ENCODE data around the gene JAKMIP1.

JAKMIP1 gene

DNA sequence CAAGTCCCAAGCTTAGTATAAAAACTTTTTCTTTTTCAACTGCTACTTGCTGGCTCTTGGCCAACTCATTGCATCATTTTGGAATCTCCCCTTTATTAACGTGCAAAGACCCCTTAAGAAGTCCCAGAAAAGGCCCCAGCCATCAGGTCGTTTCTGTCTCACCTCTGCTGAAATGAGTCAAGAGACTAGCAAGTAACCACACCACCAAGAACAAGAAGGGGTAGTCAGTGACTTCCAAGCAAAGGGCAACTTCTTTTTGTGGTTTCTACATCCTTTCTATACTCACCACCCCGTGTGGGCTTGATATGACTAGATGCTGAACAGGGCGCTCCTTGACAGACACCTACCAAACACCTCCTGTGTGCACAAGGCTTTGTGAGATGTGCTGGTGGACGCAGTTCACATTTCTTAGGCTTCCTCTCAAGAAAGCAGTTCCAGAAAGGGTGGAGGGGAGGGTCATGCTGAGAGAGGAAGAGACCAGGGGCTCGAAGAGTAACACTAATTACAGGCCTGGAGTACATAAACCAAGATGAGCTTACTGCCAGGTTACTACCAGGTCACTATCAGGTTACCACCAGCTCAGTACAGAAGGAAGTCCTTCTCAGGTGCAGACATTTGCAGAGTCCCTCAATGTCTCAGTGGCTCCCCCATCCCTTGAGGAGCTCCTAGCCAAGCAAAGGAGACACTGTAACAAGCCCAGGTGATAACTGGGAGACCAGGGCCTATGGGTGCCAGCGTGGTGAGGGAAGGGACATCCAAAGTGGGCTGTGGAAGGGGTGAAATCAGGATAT, 19.3 kb downstream of the JAKMIP1 start:
- no peak for DNase-seq (ENCODE audit: low spot score)

DNA sequence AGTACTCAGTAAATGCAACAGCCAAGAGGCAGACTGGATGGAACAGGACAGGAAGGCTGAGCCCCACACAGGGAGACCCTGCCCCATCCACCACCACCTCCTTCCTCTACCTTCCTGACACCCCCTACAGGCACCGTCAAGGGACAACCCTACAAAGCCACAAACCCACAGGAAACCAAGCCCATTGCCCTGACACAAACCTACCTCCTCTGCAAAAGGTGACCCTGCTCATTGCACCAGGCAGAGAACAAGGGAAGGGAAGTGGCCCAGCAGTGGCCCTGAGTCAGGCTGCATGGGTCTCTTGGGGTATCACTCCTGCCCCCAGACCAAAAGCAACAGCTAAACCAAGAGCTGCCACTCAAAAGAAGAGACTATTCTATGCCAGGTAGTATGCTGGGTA, 21.0 kb downstream of the JAKMIP1 start:
- DNase-seq (ENCODE audit: low spot score) = no peak

DNA sequence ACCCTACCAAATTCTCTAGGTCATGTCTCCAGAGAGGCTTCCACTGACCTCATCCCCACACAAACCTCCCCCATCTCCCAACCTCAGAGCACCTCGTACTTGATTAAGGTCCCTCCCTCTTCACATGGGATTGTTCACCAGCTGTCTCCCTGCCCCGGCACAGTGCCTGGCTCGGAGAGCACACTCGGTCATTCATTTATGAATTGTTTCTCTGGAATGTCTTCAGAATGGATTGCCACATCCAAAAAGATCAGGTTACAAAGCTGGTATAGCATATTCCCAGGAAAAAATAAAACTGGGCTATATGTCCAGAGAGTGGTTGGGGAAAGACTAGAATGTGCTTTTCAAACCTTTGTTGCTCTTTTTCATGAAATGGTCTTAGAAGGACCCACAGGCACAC, 21.6 kb downstream of the JAKMIP1 start:
- DNase-seq (ENCODE audit: low spot score) = no peak

DNA sequence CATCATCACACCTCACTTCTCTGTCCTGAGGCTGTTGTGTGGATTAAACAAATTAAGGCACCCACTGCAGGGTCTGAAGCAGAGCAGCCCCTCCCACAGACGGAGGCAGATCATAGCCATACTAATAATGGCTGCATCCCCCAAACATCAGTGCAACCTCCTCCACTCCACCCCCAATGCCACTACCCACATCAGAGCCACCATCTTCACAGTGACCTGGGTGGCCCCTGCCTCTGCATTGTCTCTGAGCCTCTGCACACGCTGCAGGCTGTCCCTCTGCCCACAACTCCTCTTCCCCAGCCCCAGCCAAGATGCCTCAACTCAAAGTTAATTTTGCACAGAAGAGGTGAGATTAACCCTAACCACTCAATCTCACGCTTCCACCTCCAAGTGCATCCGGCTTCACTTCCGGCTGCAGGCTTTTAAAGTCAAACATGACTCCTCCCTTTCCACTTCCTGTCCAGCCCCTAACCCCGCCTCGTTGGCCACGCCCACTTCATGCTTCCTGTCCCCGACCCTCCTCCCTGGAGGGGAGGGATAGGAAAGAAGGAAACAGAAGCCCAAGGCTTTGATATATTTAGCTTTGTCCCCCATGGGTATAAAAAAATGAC, 22.7 kb downstream of the JAKMIP1 start:
- peak; percentile 41 for DNase-seq (ENCODE audit: low spot score)

DNA sequence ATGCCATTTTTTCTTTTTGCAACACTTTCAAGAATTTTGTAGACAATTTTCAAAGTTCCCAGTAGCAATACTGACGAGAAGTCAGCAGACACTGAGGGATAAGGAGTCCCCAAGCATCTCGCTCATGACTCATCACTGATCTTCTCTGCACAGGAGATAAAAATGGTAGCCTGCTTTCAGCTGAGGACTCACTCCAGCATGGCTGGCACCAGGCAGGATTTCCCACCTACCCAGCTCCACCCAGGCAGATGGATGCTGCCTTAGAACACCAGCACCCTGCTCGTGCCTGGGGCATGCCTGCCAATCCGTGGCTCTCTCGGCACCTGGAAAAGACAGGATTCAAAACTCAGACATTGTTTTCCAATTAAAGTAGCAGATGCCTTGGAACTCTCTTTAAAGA, 24.9 kb downstream of the JAKMIP1 start:
- DNase-seq (ENCODE audit: low spot score) = no peak

DNA sequence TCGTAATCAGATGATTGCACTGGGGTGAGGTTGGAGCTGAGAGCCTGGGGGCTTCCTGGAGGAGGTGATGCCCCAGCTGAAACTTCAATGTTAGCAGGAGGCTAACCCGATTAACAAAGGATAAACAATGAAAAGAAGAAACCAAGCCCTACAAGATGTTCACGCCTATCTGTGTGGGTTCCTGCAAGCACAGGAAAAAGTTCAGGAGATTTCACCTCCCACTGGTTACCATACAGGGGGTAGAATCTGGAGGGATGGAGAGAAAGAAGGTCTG, 27.5 kb downstream of the JAKMIP1 start:
- DNase-seq (ENCODE audit: low spot score) = no peak

DNA sequence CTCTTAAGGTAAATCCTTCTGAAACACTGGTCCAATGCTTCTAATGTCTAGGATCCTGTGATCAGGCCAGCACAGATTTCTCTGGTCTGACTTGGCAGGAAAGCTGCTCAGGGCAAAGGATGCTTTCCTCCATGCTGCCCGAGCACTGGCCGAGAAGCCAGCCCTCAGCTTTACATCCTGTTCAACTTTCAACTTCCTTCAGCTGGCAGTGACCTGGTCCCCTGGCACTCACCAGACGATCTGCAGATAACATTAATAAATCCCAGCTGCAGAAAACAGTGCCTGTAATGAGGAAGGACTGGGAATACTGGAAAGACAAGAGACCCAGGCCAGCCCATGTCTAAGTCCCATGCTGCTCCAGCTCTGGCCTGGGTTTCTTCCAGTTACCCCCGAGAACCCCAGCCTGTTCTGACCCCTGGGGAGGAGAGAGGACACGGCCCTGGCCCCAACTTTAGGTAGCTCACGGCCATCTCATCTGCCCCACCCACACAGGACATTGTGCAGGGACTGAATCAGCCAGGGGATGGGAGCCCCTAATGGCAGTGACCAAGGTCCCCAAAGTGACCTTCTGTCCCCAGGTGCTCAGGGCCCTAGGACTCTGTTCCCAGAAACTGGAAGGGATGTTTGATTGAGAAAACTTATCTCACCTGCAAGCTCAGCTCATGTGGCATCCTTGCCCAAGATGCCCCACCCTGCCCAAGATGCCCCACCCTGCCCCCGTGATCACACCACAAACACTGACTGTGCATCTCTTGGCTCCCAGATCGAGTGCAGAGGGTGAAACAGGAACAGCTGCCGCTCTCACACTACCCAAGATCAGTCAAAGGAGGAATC, 28.0 kb downstream of the JAKMIP1 start:
- no peak for DNase-seq (ENCODE audit: low spot score)

DNA sequence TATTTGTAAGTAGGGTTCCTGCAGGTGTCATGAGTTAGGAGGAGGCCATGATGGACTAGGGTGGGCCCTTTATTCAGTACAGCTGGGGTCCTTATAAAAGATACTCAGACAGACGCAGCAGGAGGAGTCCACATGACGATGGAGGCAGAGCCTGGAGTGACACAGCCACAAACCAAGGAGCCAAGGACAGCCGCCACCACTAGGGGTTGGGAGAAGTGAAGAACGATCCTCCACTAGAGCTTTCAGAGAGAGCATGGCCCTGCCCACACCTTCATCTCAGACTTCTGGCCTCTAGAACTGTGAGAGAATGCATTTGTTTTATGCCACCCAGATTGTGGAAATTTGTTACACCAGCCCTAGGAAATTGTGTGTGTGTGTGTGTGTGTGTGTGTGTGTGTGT, 31.1 kb downstream of the JAKMIP1 start:
- DNase-seq (ENCODE audit: low spot score) = no peak

DNA sequence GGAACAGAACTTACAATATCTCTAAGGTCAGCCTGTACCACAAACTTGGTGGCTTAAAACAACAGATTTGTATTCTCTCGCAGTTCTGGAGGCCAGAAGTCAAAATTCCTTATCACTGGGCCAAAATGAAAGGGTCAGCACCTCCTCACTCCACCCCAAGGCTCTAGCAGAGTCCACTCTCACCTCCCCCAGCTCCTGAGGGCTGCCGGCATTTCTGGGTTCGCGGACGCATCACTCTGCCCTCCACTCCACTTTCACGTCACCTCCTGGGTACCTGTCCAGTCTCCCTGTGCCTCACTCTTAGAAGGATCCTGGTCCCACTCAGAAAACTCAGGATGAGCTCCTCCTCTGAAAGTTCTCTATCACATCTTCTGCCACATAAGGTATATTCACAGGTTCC, 34.6 kb downstream of the JAKMIP1 start:
- no peak for DNase-seq (ENCODE audit: low spot score)

DNA sequence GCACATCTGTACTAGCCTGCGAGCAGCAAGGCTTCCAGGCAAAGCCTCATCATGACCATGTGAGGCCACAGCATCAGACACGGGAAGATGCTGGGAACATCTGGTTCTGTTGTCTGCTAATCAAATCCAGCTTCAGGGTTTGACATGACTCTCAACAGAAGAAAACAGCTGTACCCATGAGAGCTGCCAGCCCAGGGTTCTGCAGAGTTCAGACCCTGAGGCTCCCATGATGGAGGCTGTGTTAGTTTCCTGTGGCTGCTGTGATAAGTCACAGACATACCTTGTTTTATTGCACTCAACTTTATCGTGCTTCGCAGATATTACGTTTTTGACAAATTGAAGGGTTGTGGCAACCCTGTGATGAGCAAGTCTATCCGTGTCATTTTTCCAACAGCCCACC, 37.5 kb downstream of the JAKMIP1 start:
- no peak for DNase-seq (ENCODE audit: low spot score)

DNA sequence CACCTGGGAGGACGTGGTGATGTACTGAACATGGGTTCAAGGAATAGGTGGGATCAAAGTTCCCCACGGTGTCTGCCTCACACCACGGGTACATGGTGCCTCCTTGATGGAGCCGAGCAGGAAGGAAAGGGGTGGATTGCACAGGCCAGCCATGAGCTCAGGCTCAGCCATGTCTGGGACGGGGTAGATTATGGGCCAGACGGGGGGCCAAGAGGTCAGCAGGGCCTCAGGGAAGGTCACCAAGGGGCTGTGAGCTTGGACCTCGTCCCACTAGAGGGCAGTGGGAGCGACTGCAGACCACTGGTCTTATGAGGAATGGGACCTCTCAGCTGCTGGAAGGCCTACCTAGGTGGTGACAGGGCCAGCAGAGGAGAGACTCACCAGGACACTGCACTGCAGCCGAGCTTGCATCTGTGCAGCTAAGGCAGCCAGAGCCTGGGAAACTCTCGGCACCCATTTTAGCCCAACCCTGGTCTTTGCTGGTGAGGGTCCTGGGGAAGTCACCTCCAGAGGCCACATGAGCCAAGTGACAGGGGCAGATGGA, 38.4 kb downstream of the JAKMIP1 start:
- no peak for DNase-seq (ENCODE audit: low spot score)

DNA sequence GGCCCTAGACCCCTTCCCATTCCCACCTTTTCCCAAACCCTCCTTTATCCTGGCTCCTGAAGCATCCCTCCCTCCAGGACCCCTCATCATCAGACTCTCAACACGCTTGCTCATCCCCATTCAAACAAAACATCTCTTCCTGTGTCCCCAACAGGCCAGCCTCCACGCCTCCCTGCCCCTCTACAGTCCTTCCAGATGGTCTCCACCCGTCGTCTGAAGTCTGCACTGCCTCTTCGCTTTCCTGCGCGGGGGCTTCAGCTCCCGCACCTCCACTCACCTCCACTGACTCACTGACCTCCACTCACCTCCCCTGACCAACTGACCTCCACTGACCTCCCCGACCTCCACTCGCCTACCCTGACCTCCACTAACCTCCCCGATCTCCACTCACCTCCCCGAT, 39.8 kb downstream of the JAKMIP1 start:
- no peak for DNase-seq (ENCODE audit: low spot score)

DNA sequence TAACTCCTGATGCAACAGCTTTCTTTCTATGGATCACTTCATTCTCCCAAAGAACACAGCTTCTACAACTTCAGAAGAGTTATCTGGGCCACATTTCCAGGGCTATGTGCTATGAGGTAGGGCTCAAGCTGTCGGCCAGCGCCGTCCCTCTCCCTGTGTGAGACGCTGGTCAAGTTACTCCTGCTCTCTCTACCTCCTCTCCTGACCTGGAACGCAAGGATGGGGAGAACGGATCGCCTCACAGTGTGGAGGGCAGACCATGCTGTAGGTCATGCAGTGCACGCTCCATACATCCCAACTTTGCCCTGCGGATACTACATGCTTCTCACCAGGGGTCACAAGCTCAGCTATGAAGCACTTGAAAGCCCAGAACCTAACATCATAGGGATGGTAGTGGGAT, 42.4 kb downstream of the JAKMIP1 start:
- DNase-seq (ENCODE audit: low spot score) = no peak

DNA sequence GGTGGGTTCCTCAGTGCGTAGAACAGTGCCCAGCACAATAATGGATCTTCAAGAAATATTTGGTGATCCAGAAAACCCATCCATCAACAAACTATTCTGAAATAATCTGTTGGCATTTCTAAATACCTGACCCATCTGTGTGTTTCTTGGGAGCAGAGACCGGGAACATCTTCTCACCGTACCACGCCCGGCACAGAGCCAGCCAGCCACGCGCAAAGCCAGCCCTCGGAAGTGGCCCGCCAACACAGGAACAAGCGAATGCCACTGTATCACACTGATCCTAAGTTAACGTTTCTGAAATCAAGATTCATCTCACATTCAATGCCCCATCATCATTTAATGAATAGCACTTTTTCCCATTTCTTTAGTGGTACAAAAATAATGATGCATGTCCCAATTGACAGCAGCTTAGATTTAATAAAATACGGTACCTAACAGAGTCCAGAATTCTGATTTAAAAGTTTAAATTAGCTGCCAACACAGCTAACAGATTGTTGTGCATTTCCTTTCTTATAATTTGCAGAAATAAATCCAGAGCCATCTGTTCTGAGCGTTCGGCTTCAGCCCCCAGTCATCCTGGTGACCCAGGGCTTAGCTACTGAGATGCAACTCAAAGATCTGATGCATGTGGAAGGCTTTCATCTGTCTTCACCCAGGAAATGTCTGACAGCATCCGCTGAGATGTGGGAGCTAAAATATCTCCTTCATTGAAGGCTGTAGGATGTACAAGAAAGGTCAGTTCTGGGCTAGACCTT, 44.2 kb downstream of the JAKMIP1 start:
- no peak for DNase-seq (ENCODE audit: low spot score)

DNA sequence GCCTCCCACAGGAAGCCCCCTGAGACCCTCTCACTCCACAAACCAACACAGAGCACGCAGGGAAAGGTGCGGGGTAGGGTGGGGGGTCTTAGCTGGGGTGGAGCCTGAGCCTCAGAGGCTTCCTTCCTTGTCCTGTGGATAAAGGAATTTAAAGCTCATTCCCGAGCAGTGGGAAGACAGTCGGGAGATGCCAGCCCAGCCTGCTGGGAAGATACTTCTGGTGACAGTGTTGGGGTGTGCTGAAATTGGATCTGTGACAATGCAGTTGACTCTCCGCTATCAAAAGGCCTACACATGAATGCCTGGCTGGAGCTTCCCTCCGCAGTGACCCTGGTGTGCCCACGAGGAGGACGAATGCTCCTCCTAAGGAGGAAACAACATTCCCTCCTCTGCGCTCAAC, 45.5 kb downstream of the JAKMIP1 start:
- no peak for DNase-seq (ENCODE audit: low spot score)

DNA sequence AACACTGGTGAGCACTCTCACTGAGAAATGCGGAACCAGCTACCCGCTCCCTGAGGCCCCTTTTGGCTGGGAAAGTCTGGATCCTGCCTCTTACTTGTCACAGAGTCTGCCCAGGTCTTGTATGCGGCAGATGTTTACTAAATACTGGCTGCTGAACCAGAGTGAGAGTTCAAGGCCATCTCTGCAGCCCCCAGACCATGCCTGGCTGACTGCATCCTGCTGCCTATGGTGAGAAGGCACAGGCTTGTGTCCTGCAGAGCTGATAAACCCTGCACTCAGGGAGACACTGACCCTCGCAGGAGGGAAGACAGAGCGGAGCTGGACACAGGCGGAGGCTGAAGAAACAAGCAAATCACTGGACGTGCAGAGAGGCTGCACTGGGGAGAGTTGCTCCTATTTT, 46.5 kb downstream of the JAKMIP1 start:
- no peak for DNase-seq (ENCODE audit: low spot score)

DNA sequence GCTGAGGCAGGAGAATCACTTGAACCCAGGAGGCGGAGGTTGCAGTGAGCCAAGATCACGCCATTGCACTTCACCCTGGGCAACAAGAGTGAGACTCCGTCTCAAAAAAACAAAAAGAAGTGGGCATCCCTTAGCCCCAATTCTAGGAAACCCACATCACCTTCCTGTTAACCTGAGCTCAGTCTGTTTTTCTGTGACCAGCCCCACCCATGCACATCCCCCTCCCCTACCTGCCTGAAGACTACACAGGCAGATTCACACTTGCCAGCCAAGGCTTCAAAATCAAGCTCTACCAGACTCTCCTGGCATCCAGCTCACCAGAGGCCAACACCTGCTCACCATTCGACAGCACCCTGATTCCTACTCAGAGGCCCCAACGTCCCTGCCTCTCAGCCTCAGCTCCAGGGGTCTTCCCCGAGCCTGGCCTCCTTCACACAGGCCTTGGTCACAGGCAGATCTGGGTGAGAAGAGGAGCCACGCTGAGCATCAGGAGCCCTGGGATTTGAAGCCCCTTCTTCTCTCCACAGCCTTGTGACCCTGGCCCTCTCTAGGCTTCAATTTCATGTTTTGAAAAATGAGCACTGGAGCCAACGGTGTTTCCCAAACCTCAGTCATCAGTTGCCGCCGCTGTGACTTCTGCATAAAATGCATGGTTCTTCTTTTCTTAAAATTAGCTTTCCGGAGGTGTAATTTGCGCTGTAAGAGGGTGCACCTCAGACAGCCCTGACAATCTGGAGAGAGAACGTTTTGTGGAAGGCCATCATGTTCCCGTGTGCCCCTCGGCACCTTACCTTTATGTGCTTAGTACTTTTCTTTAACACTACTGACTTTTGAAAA, 47.3 kb downstream of the JAKMIP1 start:
- DNase-seq (ENCODE audit: low spot score) = no peak

DNA sequence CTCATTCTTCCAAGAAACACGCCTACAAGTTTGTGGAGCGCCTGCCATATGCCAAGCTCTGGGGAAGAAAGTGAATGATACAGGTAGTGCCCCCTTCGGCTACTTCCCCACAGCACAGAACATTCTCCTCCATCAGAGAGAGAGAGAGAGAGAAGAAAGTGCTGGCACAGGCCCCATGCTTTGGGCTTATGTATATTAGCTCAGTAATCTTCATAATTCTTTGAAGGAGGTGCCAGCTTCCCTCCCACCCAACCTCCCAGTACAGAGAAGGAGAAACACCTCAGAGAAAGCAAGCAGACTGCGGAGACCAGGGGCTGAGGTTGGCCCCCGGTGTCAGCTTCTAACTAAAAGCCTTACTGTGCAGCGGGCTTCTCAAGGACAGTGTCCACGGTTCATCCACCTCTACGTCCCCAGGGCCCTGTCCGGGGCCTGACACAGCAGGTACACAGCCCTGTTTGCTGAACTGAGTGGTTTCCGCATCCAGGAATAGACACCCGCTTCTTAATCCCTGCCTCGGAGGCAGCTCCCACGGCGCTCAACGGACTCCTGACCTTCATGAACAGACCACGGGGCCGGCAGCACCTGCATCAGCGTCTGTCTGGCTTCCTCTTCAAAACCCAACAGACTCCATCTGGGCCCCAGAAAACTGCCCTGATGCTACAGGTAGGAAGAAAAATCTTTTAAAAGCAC, 50.2 kb downstream of the JAKMIP1 start:
- DNase-seq (ENCODE audit: low spot score) = no peak

DNA sequence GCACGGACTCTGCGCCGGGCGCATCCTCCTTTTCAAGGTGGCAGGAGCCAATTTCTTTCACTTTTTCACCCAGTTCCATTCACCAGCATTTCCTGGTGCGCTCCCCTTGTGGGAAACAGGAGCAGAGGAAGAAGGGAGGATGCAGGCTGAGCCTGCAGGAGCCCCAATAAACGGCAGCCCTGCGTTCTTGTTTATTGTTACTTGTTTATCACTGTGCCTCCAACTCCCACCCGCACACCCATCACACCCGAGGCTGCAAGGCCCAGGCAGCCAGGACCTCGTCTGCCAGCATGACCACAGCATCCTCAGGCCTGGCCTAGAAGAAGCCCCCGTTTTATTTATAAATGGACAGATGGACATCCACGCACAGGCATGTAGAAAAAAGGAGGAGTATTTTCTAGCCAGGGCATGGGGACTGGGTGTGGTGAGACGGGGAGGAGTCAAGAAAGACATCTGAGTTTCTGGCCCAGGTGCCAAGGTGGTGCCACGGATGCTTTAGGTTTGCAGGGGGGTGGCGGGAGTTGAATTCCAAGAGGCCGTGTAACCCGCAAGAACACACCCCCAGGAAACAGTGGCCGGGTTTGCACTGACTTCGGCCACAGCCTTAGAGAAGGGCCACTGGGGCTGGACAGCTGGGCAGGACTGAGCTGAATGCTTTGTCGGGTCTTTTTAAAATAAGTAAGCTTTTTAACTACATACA, 51.7 kb downstream of the JAKMIP1 start:
- DNase-seq (ENCODE audit: low spot score) = no peak

DNA sequence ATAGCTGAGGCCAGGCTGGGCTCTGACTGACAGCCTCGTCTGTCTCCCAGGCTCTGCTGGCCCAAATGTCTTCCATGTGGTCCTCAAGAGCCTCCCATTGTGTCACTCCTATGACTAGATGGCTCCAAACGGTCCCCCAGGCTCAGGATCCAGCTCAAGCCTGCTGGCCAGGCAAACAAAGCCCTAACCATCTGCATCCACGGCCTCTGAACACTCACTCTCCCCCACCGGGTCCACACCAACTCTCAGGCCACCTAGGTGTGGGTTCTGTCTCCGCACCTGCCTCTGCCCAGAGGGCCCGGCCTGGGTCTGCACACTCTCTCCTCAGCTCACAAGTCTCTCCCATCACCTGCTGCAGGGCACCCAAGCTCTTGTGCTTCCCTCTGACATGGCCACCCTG, 52.9 kb downstream of the JAKMIP1 start:
- no peak for DNase-seq (ENCODE audit: low spot score)

Data from iPS-NIHi11 (cell line).